Fibroblast of villous mesenchyme (primary cell): ENCODE measurements around the gene ATP5MC3. TPM values are rescaled to one million over a fixed set of nuclear protein-coding genes. Genes with fewer than 3 reads are reported as not detected.
A peak's percentile ranks its signal among the peaks of the same experiment; 100 is the strongest.

ENCODE experiments used
- DNase-seq: peaks from one replicate; pipeline ENCODE4 v3.0.0-alpha.2; 2010; ENCODE audit warnings: low read depth
- H3K4me3 ChIP-seq: 2 replicates; pipeline ENCODE4 v1.5.1; 2011; ENCODE audit warnings: low read depth, mild to moderate bottlenecking, low read length
- CTCF ChIP-seq: IDR thresholded peaks from 2 replicates; pipeline ENCODE4 v1.5.1; 2012; ENCODE audit warnings: low read depth, mild to moderate bottlenecking, low read length; ENCODE audit not compliant: insufficient read depth
- total RNA-seq: library from RNA; depleted of rRNA; stranded (reverse); fragments of >200 nt; gene quantifications from 2 replicates; pipeline ENCODE4 v1.2.3, GENCODE V29; 2012

The ATP5MC3 gene
- total RNA-seq, 1 donor: 157 TPM

GRCh38 chr2:175143191-175143590 is 38.3 kb downstream of the ATP5MC3 start:
- DNase-seq: no peak
- TF ChIP-seq CTCF: no peak
- no peak overlapping the region for H3K4me3 ChIP-seq

- no peak for TF ChIP-seq CTCF
- no peak overlapping the region for H3K4me3 ChIP-seq
- DNase-seq: no peak
Measured at GRCh38 chr2:175140332-175140731, 41.2 kb downstream of the ATP5MC3 start.

GRCh38 chr2:175137793-175138192 is 43.7 kb downstream of the ATP5MC3 start:
- H3K4me3 ChIP-seq: no peak overlapping the region
- peak; percentile 44 for DNase-seq
- no peak for TF ChIP-seq CTCF

- H3K4me3 ChIP-seq: no peak overlapping the region
- no peak for TF ChIP-seq CTCF
- DNase-seq: no peak
Measured at GRCh38 chr2:175136334-175137215, 44.9 kb downstream of the ATP5MC3 start.

GRCh38 chr2:175135862-175136261 is 45.6 kb downstream of the ATP5MC3 start:
- no peak for TF ChIP-seq CTCF
- DNase-seq: no peak
- no peak overlapping the region for H3K4me3 ChIP-seq

GRCh38 chr2:175135177-175135576 is 46.3 kb downstream of the ATP5MC3 start:
- no peak overlapping the region for H3K4me3 ChIP-seq
- DNase-seq: no peak
- no peak for TF ChIP-seq CTCF
